Skin epidermis (tissue), 12 donors: ENCODE data around the gene TRMT44.

Experiments
- H3K27ac ChIP-seq, 21 experiments: fragments of 200-600 bp; sonication (generic) in 11 of 21; one replicate each; pipeline ENCODE4 v1.5.0; 2020; ENCODE audit warnings: mild to moderate bottlenecking in 3 of 21, inconsistent platforms in 2 of 21, moderate library complexity in 2 of 21
- H3K4me3 ChIP-seq, 7 experiments: fragments of 200-600 bp; sonication (generic) in 2 of 7; one replicate each; pipeline ENCODE4 v1.5.0; 2020; ENCODE audit warnings: inconsistent platforms in 2 of 7, mild to moderate bottlenecking in 2 of 7, moderate library complexity in 1 of 7

The TRMT44 gene

DNA sequence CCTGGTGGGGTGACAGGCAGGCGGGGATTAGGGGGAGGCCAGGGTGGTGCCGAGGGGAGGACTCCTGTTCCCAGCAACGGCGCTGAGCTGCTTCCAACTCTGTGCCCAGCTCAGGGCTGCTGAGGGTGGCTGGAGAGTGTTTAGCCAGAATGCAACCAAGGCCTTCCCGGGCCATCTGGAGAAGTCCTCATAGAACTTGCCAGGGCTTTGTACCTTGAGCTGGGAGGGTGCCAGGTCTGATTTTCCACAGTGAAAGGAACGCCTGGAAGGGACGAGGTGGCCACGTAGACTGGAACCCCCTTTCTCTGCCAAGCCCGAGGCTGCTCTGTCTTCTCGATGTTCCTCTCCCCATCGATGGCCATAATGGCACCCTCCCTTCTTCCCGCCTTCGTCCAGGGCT lies 82.6 kb downstream of the TRMT44 start:
- no peak overlapping the region for H3K4me3 ChIP-seq

DNA sequence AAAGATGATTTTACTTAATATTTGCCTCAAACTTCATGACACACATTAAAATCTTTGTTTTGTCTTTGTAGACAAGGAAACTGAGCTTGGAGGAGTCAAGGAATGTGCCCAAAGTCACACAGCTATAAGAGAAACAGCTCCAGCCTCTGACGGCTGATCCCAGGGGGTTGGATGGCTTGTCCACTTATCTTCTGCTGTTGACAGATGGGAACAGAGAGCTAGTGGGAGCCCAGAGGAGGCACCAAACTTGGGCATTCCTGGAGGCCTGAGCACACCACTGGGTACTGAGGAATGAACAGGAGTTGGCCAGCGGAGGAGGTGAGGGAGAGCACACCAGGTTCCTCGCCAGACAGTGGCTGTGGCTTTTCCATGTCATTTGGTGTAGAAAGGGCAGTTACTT lies 83.2 kb downstream of the TRMT44 start:
- H3K4me3 ChIP-seq, result no peak overlapping the region
- no peak overlapping the region for H3K27ac ChIP-seq

More for the DNA sequence above, 82.6 kb downstream of the TRMT44 start:
- H3K27ac ChIP-seq, result no peak overlapping the region

DNA sequence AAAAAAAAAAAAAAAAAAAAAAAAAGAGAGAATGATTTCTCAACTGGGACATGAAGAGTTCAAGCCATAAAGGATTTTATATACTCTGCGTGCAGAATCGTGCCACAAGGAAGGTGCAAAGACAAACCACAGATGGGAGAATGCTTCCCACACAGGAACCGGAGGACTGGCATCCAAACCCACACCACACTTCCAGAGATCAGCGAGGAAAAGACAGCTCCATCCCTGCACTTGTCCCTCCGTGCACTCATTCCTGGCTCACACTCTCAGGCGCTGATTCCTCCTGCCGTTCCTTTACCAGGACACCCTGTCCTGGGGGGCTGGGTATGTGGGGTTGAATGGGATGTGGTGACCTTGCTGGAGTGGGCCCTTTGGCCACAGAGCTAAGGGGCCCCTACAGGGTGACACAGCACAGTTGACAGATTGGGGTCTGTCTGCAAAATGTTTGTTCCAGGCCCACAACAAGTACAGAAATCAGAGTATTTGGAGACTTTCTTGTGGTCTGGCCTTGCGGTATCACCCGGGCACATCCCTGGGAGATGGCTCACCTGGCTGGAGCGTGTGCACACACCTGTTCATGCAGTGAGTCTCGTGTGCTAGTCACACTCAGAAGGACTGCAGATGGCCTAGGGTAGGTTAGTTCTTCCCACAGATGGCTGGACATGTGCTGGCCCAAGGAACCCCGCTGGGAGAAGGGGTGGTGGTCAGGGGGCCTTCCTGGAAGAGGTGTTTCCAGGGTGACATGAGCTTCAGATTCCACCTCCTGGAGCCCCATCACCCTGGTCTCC lies 84.2 kb downstream of the TRMT44 start:
- no peak overlapping the region for H3K4me3 ChIP-seq
- H3K27ac ChIP-seq, result no peak overlapping the region

DNA sequence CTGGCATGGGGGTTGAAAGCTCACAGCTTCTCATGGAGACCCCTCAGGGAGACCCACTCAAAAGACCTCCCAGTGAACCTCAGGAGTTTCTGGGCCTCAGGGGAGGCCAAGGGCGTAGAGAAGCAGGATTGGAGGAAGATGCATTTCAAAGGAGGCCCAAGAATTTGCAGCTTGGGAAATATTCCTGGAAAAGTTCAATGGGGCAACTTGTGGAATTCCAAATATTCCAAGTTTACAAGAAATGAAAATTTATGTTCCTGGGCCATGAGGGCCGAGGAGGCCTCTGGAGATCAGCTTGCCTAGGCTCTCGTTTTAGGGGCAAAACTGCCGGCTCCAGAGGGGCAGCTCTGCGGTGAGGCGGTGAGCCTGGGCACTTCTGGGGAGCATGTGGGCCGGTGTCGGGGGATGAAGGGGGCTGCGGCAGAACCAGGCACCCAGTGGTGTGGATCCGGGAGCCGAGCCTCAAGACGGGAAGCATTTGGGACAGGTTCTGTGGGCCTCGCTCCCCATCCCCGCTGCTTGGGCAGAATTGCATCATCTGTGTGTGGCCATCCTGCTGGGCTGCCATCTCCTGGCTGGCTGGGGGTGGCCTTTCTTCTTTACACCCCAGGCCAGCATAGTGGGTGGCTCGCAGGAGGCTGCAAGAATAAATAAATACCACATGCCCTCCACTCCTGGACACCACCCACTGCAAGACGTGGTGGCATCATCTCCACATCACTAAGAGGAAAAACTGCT lies 85.0 kb downstream of the TRMT44 start:
- H3K27ac ChIP-seq, result no peak overlapping the region
- no peak overlapping the region for H3K4me3 ChIP-seq
